Smooth muscle cell of the brain vasculature (primary cell): ENCODE data around the gene RPL5.
"Not testable (repeated sequence)": the region's sequence is repeated elsewhere in the genome, so short reads cannot be mapped to it uniquely, and the experiment has no call there.

Experiments
- DNase-seq: peaks from one replicate; pipeline ENCODE4 v3.0.0-alpha.2; 2012; ENCODE audit warnings: low read depth, low spot score

Gene RPL5

DNA sequence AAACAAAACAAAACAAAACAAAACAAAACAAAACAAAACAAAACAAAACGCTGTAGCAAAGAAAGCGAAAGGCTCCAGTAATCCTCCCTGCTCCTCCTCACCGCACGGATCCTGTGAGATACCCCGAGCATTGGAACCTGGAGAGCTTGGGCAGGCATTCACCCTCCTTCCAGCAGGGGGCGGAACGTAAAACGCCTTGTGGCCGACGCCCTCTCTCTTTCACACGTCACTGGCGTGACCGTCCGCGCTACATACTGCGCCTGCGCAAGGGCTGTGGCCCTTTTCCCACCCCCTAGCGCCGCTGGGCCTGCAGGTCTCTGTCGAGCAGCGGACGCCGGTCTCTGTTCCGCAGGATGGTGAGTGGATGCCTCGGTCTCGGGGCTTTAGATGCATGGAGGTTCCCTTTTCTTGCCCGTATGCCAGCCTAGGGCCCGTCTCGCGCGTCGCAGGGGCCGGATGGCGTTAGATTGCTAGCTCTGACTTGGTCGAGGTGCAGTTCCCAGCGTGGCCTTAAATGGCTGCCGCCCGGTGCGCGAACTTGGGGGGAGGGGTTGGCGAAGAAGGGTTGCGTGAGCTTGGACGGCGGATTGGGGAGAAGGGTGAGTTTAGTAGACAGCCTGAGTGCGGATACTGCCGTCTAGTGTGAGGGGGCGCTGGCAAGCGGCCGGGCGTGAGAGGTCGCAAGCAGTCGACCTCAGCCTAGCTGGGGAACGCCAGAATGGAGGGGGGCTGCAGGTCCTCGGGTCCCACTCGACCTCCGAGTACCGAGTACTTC lies at the start of gene RPL5:
Gene RPL5 (plus strand): TSS at position 279 of the 775 bp plus-strand sequence. CDS start 75 bp downstream, at position 354.
- peak; percentile 94 for DNase-seq

DNA sequence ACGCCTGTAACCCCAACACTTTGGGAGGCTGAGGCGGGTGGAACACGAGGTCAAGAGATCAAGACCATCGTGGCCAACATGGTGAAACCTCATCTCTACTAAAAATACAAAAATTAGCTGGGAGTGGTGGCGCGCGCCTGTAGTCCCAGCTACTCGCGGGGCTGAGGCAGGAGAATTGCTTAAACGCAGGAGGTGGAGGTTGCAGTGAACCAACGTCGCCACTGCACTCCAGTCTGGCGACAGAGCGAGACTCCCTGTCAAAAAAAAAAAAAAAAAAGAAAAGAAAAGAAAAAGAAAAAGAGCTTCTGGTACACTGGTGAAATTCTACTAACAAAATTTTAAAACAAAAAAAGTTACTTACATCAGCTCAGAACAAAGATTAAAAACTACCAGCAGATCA lies 48.3 kb upstream of the RPL5 start:
- DNase-seq: not testable (repeated sequence)

DNA sequence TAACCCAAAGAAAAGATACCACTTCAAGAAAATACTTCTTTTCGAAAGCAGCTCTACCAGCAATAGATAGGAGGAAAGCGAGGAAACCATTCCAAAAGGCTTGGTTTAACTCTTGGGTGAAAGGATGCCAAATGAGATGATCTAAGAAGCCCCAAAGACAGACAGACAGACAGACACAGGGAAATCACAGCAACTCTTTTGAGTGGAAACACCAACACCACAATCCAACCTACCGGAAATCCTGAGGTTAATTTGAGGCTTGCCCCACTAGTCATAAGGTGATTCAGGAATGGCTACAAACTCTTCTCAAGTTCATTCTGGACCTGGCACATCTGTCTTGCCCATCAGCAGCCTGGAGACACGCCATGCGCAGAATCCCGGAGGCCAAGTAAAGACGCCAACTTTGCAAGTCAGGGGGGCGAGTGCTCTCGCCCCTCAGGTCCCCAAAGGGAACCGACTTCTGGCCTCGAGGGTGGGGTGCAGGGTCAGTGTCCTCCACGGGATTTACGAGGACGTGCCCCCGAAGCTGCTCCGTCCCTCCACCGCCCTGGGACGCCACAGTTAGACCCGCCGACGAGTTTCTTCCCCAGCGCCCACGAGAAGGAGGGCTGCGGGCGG lies 47.7 kb upstream of the RPL5 start:
- no peak for DNase-seq

DNA sequence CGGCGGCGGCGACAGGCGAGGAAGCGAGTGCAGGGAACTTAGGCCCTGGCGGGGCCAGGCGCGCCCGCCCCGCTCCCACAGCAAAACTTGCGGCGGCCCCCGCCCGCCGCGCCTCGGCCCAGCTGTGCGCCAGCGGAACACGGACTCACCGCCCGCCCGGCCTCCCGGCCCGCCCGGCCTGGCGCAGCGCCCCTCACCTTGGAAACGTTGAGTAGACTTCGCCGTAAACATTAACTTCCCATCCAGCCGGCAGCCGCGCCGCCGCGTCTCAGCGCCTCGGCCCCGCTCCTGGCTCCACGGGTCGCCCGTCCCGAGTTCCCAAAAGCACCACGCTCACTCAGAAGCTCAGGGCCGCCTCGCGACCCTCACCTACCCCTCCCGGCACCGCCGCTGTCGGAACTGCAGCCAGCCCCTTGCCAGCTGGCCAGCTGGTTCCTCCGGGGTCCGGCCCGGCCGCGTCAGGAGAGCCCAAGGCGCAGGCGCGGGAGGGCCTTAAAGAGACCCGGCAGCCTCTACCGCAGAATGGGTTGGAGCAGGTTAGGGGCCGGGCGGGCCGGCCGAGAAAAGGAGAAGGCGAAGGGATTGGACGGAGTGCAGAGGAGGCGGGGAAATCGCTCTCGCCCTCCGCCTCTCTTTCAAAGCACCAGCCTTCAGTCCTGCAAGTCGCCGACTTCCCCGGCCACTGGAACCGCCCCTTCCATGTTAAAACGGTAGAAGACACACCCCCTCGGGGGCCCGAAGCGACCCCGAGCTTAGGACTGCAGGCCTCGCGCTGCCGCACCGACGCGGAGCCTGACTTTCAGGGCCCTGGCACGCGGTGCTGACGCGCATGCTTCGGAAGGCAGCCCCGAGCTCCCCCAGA lies 47.0 kb upstream of the RPL5 start, which contains the start of gene EVI5:
Gene EVI5 (minus strand): TSS at position 470 of the 862 bp plus-strand sequence. CDS start 48,562 bp downstream, outside the sequence.
- DNase-seq: peak; percentile 91

DNA sequence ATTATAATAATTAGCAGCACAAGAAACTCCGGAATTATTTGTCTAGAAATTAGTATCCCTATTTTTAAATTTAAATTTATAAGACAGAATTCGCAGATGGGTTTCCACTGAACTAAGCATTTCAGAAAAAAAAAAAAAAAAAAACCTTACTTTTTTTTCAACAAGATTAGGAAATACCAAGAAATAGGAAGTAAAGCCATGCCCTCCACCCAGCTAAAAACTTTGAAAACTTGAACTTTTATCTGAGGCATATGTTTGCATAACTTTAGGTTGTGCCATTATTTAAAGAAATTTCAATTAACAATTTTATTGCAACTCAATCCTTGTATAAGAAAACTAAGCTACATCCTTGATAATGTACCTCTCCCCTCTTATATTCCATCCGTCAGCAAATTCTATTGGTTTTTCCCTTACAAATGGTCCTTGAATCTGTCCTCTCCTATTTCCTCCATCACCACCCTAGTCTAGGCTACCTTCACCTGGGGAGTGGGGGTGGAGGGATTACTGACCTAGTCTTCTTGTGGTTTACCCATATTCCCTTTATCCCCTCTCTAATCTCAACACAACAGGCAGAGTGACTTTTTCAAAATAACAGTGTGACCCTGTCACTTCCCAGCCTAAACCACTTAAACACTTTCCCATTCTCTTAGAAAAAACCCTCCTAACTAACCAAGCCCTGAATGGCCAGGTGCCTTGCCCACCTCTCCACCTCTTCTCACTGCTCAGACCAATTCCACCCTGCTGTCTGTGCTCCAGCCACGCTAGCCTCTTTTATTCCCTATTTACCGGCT lies 45.5 kb upstream of the RPL5 start:
- no peak for DNase-seq

DNA sequence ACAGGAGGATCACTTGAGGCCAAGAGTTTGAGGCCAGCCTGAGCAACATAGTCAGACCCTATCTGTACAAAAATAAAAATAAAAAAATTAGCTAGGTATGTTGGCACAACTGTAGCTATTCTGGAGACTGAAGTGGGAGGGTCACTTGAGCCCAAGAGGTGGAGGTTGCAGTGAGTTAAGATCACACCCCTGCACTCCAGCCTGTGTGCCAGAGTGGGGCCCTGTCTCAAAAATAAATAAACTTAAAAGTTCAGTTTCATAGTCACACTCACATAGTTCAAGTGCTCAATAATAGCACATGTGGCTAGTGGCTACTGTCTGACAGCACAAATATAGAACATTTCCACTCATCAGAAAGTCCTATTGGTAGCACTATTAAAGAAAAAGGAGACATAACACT lies 41.8 kb upstream of the RPL5 start:
- DNase-seq: no peak

DNA sequence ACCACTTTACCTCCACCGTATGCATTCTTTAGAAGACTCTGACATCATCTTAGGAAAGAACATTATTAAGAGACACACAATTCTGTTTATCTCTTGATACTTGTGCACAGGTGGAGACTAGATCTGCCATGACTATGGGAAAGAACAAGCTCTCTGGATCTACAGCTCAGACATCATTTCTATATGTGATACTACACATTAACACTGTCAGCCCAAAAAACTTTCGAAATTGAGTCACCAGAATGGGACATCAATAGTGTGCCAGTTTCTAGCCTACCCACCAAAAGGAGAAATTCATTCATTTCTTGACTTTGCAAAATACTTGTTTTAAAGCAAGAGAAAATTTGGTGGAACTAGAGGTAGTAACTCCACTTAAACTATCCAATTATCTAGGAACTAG lies 41.0 kb upstream of the RPL5 start:
- no peak for DNase-seq

DNA sequence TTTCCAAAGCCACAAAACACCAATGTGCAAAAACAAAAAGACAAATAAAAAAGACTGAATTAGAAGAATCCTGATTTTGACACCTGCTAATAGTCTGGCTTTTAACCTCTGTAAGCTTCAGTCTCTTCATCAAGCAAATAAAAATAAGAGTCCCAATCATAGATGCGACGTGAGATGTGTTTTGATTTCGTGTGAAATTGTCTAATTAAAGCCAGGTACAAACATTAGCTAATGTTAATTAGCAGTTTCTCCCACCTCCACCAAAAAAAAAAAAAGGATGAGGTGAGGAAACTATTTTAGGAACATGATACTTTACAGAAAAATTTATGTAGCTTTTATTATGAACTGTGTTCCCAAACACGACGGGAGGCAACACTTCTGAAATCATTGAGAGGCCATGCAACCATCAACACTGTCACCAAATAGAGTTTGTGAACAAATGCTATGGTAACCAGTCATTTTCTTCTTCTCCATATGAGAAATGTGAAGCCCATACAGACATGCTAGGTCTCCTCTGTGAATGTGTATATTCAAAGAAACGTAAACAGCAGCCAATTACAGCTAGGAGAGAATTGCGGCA lies 40.3 kb upstream of the RPL5 start:
- DNase-seq: no peak

DNA sequence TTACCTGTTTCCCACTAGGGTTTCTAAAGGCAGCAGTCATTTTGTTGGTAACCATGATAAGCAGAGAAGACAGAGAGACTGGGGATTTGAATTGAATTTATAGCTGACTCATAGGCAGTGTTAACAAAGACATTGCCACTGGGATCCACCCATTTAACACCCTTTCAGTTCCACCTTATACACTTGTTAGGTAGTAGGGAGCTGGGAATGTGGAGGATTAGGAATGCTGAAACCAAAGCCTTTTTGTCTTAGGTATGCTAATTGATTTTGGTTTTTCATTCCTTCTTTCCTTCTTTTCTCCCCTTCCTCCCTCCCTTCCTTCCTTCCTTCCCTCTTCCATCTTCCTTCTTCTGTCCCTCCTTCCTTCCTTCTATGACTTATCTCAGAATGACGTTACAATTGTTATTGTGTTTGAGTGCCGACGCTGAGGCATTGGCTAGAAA lies 39.5 kb upstream of the RPL5 start:
- DNase-seq: no peak

DNA sequence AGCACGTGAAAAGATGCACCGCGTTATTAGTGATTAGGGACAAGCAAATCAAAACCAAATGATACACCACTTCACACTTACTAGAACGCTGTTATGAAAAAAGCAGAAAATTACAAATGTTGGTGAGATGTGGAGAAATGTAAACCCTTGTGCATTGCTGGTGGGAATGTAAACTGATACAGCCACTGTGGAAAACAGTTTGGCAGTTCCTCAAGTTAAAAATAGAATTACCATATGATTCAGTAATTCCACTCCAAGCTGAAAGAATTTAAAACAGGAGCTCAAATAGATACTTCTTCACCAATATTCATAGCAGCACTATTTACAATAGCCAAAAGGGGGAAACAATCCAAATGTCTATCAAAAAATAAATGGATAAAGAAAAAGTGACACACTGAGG lies 36.7 kb upstream of the RPL5 start:
- DNase-seq: no peak

DNA sequence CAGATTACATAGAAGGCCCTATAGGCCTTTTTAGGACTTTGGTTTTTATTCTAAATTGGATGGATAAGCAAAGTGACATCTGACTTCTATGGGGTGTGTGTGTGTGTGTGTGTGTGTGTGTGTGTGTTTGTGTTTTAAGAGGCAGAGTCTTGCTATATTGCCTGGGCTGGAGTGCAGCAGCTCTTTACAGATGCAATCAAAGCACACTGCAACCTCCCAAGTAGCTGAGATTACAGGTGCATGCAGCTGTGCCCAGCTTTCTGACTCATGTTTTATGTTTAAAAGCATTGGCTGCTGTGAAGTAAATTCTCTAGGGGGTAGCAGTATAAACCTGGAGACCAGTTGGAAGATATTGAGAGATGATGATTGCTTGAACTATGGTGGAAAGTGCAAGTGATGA lies 34.5 kb upstream of the RPL5 start:
- DNase-seq: no peak

DNA sequence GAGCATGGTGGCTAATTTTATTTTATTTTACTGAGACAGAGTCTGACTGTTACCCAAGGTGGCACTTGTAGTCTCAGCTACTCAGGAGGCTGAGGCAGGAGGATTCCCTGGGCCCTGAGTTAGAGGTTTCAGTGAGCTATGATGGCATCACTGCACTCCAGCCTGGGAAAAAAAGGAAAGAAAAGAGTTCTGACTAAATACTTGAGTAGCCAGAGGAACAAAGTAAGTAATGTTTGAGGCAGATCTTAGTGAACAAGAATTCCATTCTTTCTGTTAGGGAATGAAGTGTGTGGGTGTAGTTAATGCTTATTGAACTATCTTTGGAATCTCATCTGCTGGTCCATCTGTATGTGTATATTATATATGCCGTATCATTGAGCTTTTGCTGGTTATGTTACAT lies 33.9 kb upstream of the RPL5 start:
- DNase-seq: no peak

DNA sequence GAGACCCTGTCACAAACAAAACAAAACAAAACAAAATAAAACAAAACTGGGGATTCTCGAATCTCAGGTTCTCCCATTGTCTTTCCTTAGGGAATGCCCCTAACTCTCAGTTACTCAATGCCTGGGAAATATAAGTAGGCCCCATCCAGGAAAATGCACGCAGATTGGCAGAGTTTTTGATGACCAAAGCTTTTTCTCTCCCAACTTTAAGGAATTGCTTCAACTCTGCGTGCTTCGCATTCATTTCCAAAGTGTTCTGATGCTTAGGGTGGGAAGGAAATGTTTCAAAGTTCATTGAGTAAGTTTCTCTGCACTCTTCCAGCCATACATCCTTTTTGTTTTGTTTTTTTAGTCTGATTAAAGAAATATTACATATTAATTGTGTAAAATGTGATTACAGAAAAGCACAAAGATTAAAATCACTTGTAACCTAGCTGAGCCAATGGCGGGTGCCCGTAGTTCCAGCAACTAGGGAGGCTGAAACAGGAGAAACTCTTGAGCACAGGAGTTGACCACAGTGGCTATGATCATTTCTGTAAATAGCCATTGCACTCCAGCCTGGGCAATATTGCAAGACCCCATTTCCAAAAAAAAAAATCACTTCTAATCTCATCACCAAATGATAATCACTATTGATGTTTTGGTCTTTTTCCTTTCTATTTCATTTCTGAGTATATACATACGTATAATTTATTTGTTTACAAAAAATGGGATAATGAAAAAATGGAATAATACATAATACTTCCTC lies 28.5 kb upstream of the RPL5 start:
- no peak for DNase-seq

DNA sequence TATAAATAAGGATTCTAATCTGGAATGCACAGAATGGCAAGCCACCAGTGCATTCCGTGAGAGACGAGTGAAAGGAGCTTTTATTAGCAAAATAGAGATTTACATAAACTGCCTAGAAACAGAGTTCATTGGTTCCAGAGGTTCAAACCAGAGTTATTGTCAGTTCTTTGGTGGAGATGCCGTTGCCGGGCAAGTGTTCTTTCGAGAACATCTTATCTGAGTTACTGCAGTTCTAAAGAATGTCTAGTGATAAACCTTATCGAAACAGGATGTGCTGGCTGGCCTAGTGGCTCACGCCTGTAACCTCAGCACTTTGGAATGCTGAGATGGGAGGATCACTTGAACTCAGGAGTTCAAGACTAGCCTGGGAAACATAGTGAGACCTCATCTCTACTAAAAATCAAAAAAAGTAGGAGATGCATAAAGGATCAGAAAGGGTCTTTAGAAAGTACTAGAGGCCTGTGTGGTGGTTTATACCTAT lies 27.1 kb upstream of the RPL5 start:
- no peak for DNase-seq

DNA sequence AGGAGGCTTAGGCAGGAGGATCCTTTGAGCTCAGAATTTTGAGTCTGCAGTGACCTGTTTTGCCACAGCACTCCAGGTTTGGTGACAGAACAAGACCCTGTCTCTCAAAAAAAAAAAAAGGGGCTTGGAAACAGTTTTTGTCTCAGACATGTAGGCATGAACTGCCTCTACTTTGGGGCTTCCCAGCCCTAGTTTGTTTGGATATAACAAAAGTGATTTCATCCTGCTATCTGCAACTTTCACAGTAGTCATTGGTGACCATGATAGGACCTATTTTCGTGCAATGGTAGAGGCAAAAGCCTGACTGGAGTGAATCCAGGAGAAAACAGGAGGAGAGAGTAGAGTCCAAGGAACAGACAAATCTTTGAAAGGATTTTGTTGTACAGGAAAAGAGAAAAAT lies 26.6 kb upstream of the RPL5 start:
- no peak for DNase-seq

DNA sequence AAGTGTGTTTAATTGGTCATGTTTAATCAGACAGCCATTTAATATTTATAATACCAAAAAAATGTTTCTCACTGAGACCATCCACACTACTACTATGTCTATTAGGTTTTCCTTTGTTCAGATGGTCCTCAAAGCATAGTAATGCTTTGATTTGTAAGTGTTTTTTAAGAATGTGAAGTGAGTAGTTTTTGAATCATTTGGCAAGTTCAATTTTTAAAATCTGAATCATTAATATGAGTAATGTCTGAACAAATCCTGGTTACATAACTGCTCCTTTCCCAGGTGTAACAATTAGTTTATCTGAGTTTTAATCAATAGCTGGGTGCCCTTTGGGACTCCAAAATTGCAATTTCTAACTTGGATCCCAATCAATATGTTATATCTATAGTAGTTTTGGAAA lies 23.5 kb upstream of the RPL5 start:
- DNase-seq: no peak

DNA sequence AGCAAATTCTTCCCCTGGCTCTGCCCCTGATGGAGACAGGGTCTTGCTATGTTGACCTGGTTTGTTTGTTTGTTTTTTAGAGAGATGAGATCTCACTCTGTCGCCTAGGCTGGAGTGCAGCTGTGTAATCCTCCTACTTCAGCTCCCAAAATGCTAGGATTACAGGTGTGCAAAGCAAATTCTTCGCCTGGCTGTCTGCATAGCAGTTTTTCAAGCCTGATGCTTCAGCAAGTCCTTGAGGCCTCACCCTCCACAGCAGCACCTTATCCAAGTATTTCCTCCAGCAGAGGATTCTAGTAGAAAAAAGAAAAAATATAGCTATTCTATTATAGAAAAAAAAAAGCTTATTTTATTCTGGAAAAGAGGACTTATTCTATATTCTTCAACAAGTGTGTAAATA lies 15.1 kb upstream of the RPL5 start:
- DNase-seq: no peak

DNA sequence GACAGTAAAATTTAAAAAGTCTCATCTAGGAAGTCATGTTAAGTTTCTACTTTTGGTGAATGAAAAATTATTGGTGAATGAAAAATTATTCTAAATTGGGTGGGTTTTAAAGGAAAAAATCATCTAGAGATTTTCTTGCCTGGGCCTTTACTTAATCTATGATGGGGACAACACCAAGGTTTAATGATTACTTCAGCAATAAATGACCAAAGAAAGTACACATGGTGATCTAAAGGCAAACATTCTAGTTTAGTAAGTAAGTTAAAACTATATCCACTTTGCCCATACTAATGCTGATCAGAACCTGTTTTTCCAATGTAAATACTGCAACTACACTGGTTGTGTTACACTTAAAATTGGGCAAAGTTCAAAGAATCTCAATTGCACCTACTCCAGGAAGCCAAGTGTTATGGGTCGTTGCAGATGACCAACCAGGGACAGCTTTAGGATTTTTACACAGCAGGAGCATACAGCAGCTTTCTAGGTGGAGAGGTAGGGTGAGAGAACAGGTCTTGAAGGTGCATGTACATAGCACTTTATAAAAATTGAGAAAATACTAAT lies 14.6 kb upstream of the RPL5 start:
- no peak for DNase-seq

DNA sequence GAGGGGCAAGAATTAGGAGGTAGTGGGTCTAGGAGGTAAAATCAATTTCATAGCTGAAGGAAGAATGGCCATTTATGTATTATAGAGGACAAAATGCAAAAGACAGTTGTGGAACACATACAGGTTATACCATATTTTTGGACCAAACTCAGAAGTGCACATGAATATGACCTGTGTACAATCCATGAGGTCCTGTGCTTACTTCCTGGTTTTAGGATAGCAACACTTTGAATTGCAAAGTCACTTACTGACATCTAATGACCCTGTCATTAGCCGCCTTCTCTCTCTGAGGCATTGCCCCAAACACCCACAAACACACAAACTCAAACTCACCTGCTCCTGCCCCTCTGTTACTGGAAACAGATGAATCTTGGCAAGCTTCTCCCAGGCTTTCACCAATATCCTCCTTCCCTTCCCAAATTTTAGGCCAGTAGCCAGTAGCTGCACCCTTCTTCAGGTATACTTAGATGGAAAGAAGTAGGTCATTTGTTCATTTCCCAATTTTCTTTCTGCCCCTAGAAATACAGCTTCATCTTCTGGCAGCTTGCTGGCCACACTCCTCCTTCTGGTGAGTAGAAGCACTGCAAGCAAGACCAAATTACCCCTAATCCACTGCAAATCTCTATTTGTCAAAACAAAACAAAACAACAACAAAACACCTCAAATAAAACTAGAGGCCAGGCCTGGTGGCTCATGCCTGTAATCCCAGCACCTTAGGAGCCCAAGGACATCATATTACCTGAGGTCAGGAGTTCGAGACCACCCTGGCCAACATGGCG lies 13.7 kb upstream of the RPL5 start:
- DNase-seq: no peak
